COR-L47 (cell line): ENCODE measurements around the gene ARMC2.
A peak's percentile ranks its signal among the peaks of the same experiment; 100 is the strongest.
"Not testable (repeated sequence)": the region's sequence is repeated elsewhere in the genome, so short reads cannot be mapped to it uniquely, and the experiment has no call there.

Experiments
- DNase-seq: peaks from one replicate; lab custom pipeline; 2025; lab: John Stamatoyannopoulos, UW

The ARMC2 gene

GRCh38 chr6:108832738-108833137 is 15.5 kb upstream of the ARMC2 start:
- no peak for DNase-seq

GRCh38 chr6:108835218-108835850 is 12.9 kb upstream of the ARMC2 start:
- peak; percentile 43 for DNase-seq

- no peak for DNase-seq
Observed at GRCh38 chr6:108836061-108836460, 12.2 kb upstream of the ARMC2 start.

- DNase-seq: no peak
Observed at GRCh38 chr6:108837236-108837971, 10.8 kb upstream of the ARMC2 start.

GRCh38 chr6:108838101-108838717 is 10.0 kb upstream of the ARMC2 start:
- no peak for DNase-seq

GRCh38 chr6:108839083-108839642 is 9.1 kb upstream of the ARMC2 start:
- no peak for DNase-seq

- DNase-seq: no peak
Observed at GRCh38 chr6:108840919-108841318, 7.3 kb upstream of the ARMC2 start.

GRCh38 chr6:108841377-108841855 is 6.8 kb upstream of the ARMC2 start:
- no peak for DNase-seq

GRCh38 chr6:108844135-108844534 is 4.1 kb upstream of the ARMC2 start:
- no peak for DNase-seq

- no peak for DNase-seq
Observed at GRCh38 chr6:108845145-108845544, 3.1 kb upstream of the ARMC2 start.

- DNase-seq: no peak
Observed at GRCh38 chr6:108846101-108846500, 2.1 kb upstream of the ARMC2 start.

GRCh38 chr6:108846628-108847027 is 1.6 kb upstream of the ARMC2 start:
- DNase-seq: no peak

GRCh38 chr6:108847738-108848115 is 495 bp upstream of the ARMC2 start:
- no peak for DNase-seq

GRCh38 chr6:108850669-108851465 is 2.6 kb downstream of the ARMC2 start:
- DNase-seq: no peak

GRCh38 chr6:108851756-108852155 is 3.5 kb downstream of the ARMC2 start:
- DNase-seq: no peak

GRCh38 chr6:108853077-108853476 is 4.9 kb downstream of the ARMC2 start:
- DNase-seq: no peak

- DNase-seq: no peak
Observed at GRCh38 chr6:108862479-108863191, 14.4 kb downstream of the ARMC2 start.

- not testable (repeated sequence) for DNase-seq
Observed at GRCh38 chr6:108865751-108866286, 17.6 kb downstream of the ARMC2 start.

- DNase-seq: no peak
Observed at GRCh38 chr6:108866798-108867197, 18.6 kb downstream of the ARMC2 start.

GRCh38 chr6:108868647-108869046 is 20.4 kb downstream of the ARMC2 start:
- no peak for DNase-seq

- no peak for DNase-seq
Observed at GRCh38 chr6:108869876-108870275, 21.7 kb downstream of the ARMC2 start.
